Measurements from ENCODE around the gene NEXN.

Gene NEXN

GRCh38 chr1:77955709-77956108 lies 67.3 kb downstream of the NEXN start:
- no peak for TF ChIP-seq GABPA (IDR thresholded peaks at IDR 0.05; ENCODE audit: low read depth)
- no peak for TF ChIP-seq POLR2AphosphoS5 (IDR thresholded peaks at IDR 0.05; ENCODE audit: low read depth)
- no peak for TF ChIP-seq REST (IDR thresholded peaks at IDR 0.05; ENCODE audit: insufficient replicate concordance, low read depth)
- no peak overlapping the region for H3K27ac ChIP-seq (replicated peaks)
- no peak overlapping the region for H3K4me3 ChIP-seq (replicated peaks; ENCODE audit: insufficient read depth, low read length)
- no peak for DNase-seq (ENCODE audit: low read depth in 1 of 2, low spot score in 1 of 2)
- no peaks in the 10 kb centered on the region for H3K27me3 ChIP-seq (ENCODE audit: insufficient read depth, poor library complexity, severe bottlenecking)

DNA sequence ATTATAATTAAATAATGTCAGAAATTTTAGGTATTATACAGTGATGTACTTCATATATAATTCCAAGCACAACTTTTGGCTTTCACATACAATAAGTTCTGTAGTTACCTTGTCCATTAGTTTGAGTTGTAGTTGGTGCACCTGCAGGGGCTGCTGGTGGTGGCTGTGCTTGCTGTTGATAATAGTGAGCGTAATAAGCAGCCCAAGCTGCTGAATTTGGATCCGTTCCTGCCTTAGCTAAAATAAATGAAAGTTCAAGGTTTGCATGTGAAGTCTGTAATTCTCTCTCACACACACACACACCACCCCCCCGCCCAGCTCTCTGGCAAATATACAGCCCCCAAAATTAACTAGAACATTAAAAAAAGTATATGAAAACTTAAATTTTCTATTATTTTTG lies 68.0 kb downstream of the NEXN start:
- Histone ChIP-seq H3K27me3 (ENCODE audit: insufficient read depth, poor library complexity, severe bottlenecking) (no peaks in the 10 kb centered on the region), H3K4me3 (replicated peaks; ENCODE audit: insufficient read depth, low read length) (no peak overlapping the region), H3K27ac (replicated peaks) (no peak overlapping the region)
- DNase-seq (ENCODE audit: low read depth in 1 of 2, low spot score in 1 of 2), result no peak
- TF ChIP-seq GABPA (IDR thresholded peaks at IDR 0.05; ENCODE audit: low read depth), result no peak
- TF ChIP-seq SPI1 (IDR thresholded peaks at IDR 0.05; ENCODE audit: borderline replicate concordance, low read depth), result no peak
- TF ChIP-seq, protein P1, sequence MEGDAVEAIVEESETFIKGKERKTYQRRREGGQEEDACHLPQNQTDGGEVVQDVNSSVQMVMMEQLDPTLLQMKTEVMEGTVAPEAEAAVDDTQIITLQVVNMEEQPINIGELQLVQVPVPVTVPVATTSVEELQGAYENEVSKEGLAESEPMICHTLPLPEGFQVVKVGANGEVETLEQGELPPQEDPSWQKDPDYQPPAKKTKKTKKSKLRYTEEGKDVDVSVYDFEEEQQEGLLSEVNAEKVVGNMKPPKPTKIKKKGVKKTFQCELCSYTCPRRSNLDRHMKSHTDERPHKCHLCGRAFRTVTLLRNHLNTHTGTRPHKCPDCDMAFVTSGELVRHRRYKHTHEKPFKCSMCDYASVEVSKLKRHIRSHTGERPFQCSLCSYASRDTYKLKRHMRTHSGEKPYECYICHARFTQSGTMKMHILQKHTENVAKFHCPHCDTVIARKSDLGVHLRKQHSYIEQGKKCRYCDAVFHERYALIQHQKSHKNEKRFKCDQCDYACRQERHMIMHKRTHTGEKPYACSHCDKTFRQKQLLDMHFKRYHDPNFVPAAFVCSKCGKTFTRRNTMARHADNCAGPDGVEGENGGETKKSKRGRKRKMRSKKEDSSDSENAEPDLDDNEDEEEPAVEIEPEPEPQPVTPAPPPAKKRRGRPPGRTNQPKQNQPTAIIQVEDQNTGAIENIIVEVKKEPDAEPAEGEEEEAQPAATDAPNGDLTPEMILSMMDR (IDR thresholded peaks at IDR 0.05; ENCODE audit: insufficient read depth, low read length), result no peak
- no peak for TF ChIP-seq POLR2AphosphoS5 (IDR thresholded peaks at IDR 0.05; ENCODE audit: low read depth)
- no peak for TF ChIP-seq REST (IDR thresholded peaks at IDR 0.05; ENCODE audit: insufficient replicate concordance, low read depth)

GRCh38 chr1:77958391-77958790 lies 70.0 kb downstream of the NEXN start:
- Histone ChIP-seq H3K4me3 (replicated peaks; ENCODE audit: insufficient read depth, low read length) (no peak overlapping the region), H3K27me3 (ENCODE audit: insufficient read depth, poor library complexity, severe bottlenecking) (no peaks in the 10 kb centered on the region), H3K27ac (replicated peaks) (no peak overlapping the region)
- no peak for DNase-seq (ENCODE audit: low read depth in 1 of 2, low spot score in 1 of 2)
- TF ChIP-seq GABPA (IDR thresholded peaks at IDR 0.05; ENCODE audit: low read depth) (no peak), SPI1 (IDR thresholded peaks at IDR 0.05; ENCODE audit: borderline replicate concordance, low read depth) (no peak), REST (IDR thresholded peaks at IDR 0.05; ENCODE audit: insufficient replicate concordance, low read depth) (no peak), POLR2AphosphoS5 (IDR thresholded peaks at IDR 0.05; ENCODE audit: low read depth) (no peak)
- TF ChIP-seq, protein P1 (IDR thresholded peaks at IDR 0.05; ENCODE audit: insufficient read depth, low read length), result no peak

DNA sequence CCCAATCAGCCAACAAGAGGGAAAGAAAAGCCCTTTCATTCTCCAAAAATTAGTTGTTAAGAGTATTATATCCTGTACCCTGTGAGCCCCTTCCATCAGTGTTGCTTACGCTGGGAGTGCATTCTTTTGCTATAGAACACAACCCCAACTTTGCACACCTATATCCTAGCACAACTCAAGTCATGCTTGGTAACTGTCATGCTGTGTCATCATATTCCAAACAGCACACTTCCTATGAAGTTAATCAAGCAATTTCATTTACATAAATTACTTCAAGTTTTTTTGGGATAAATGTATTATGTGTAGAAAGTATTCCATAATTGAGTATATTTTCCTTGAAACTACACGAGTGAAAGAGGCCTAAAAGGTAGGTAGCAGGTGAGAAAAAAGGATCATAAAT lies 70.4 kb downstream of the NEXN start:
- Histone ChIP-seq H3K4me3 (replicated peaks; ENCODE audit: insufficient read depth, low read length) (no peak overlapping the region), H3K27me3 (ENCODE audit: insufficient read depth, poor library complexity, severe bottlenecking) (no peaks in the 10 kb centered on the region), H3K27ac (replicated peaks) (no peak overlapping the region)
- TF ChIP-seq SPI1 (IDR thresholded peaks at IDR 0.05; ENCODE audit: borderline replicate concordance, low read depth), result no peak
- DNase-seq (ENCODE audit: low read depth in 1 of 2, low spot score in 1 of 2), result no peak

All from HL-60 (cell line).